GDM1 (cell line): ENCODE measurements around the gene OTOG.

Experiments
- DNase-seq: peaks from one replicate; lab custom pipeline; 2025; lab: John Stamatoyannopoulos, UW

Gene OTOG

GRCh38 chr11:17517186-17517585 is 29.9 kb upstream of the OTOG start:
- DNase-seq = no peak

GRCh38 chr11:17518366-17518765 is 28.7 kb upstream of the OTOG start:
- no peak for DNase-seq

GRCh38 chr11:17519061-17519885 is 27.8 kb upstream of the OTOG start:
- DNase-seq = no peak

- DNase-seq = no peak
Measured at GRCh38 chr11:17521106-17521900, 25.8 kb upstream of the OTOG start.

GRCh38 chr11:17522655-17523054 is 24.4 kb upstream of the OTOG start:
- DNase-seq = no peak

DNA sequence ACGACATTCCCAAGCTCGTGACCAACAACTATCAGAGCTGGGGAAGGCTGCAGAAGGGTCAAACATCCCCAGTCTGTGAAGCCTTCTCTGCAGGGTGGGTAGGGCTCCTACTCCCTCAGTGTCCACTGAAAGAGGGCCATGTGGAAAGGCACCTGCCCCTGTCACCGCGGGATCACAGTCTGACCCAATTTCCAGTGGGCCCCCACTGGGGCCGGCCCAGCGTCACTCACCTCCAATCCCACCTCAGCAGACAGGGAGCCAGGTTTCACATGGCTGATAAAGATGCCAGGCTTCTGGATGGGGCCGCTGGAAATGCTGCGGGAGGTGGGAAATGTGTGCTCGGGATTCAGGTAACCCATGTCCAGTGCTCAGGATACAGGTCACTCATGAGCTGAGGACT is 22.8 kb upstream of the OTOG start:
- no peak for DNase-seq

- DNase-seq = no peak
Measured at GRCh38 chr11:17525570-17525969, 21.5 kb upstream of the OTOG start.

DNA sequence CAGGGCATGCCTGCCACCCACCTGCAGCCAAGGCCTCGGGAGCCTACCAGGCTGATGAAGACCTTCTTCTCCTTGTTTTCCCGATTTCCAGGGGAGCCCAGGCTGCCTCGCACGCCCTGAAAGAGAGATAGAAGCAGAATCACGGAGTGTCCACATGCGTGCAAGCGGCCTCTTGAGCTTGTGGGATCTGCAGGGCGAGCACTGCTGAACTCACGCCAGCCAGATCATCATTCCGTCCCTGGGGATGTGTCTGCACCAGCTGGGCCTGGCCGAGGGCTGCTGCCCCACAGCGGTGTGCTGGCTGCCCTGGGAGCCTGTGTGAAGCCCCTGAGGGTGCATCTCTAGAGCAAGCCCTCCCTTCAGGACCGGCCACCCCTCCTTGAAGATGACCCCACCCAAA is 20.7 kb upstream of the OTOG start:
- no peak for DNase-seq

- no peak for DNase-seq
Measured at GRCh38 chr11:17526931-17527627, 20.0 kb upstream of the OTOG start.

DNA sequence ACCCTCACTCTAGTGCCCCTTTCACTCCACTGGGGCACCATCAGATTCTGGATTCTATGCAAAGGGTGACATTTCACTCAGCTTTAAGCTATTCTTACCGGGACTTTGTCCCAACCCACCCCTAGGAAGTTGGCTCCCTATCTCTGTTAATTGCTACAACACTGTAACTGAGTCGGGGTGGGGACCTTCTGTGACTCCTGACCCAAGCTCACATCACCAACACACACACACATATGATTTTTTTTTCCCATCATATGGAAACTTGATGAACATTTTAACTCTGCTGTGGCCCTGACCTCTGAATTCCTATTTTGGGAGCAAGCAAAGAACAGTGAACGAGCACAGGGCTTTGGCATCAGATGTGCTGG is 19.4 kb upstream of the OTOG start:
- no peak for DNase-seq

DNA sequence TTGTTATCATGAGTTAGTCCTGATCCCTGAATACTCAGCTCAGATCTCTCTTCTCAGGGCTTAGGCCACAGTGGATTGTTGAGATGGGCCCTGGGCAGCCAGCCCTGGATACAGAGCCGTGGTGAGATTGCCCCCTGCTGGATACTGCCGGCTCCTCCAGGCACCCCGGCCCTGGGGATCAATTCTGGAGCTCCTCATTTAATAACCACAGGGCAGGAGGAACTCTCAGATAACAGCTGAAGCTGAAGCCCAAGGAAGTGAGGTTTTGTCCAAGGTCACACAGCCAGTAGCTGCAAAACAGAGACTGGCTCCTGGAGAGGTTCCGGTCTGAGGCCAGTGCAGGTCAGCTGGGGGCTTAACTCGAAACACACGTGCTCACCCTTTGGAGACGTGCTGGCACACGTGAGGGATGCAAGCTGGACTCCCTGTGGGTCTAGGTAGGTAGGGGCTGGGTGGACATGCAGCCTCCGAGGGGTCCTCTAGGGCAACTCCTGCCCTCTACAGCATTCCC is 18.8 kb upstream of the OTOG start:
- no peak for DNase-seq

DNA sequence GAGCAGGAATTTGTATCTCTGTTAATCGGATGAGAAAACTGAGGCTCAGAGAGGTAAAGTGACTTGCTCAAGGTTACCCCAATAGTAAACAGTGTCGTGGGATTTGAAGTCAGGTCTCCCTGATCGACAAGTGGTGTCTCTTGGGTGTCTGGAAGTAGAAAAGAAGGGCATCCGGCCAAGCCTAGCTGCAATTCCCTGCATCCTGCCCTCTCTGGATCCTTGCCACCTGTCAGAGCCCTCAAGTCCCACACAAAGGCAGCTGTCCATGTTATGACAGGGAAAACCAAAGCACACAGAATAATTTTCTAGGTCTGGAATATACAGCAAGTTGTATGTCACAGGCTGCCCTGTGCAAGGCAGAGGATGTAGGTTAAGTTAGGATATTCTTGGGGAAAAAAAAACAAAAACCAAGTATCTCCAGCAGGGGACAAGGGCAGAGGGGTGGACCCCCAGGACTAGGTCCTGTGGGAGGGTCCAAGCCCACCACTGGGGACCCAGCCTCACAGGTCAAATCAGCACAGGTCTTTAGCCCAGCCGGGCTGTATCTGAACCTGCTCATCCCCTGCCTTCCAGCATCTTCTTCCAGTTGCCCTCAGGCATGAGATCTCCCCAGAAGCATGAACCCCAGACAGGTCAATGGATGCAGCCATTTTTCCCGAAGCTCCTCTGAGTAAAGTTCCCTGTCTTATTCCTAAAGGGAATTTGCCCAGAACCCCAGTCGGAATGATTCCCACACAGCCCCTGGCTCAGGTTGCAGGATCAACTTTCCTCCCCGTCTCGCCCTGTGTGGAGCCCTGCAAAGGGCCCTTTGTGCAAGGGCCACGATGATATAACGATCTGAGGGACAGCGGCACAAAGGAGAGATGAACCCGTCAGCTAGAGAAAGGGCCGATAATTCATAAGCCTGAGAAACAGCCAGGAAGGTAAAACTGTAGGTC is 17.9 kb upstream of the OTOG start:
- DNase-seq = no peak

GRCh38 chr11:17529844-17530185 is 17.2 kb upstream of the OTOG start:
- DNase-seq = no peak

GRCh38 chr11:17531071-17531600 is 15.9 kb upstream of the OTOG start:
- DNase-seq = no peak

GRCh38 chr11:17531636-17532113 is 15.4 kb upstream of the OTOG start:
- DNase-seq = no peak

DNA sequence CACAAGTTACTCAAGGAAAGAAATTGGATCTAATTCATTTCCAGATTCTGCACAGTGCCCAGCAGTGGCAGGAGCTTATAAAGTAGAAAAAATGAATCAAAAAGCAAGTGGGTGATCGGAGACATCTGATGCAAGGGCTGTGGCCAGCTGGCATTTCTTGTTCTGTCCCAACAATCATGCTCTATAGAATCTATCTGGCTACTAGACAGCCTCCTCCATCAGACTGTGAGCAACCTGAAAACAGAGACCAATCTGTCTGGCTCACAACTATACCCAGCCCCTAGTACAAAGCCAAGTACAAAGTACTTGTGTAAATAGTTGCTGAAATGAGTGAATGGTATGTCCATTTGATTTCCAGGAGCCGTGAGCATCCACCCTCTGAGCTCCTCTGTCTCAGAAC is 14.3 kb upstream of the OTOG start:
- no peak for DNase-seq

GRCh38 chr11:17533341-17533740 is 13.7 kb upstream of the OTOG start:
- no peak for DNase-seq

DNA sequence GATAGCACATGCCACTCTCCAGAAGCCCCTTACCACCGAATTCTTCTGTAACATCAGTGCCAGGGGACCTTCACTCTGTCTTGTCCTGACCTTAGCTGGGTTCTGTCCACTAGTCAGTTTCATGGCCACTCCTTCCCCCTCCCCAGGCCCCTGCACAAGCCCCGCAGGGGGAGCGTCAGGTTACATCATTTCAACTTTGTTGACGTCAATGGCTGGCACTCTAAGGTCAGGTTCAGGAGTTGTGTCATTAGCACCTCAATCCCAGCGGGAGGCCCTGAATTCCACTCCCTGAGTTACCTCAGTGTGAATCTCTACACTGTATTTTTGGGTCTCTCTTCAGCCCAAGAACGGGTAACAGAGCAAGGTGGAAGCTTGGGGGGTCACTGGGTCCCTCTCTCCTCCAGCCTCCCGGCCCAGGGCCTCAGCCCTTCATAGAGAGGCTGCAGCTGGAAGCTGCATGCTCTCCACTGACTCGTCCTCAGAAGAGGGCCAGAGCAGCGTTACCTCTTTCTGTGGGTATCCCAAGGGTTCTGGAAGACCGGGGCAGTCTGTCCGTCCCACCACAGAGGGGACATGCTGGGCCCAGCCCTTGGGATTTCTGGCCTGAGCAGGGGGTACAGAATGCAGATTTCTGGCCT is 13.2 kb upstream of the OTOG start:
- no peak for DNase-seq

DNA sequence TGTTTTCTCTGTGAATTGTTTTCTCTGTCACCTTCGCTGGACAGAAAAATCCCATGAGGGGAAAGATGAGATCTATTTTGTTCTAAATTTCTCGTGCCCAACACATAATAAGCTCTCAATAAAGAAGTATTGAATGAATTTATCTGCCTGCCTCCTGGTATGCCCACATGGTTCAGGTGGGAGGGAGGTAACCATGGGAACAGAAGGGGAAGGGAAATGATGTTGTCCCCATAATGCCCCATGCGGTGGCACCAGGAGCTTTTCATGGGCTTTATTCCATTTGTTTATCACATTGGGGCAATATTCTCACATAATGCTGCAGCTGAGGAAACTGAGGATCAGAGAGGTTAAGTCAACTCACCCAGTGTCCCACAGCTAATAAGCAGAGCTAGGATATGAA is 11.6 kb upstream of the OTOG start:
- DNase-seq = no peak

GRCh38 chr11:17537261-17537660 is 9.8 kb upstream of the OTOG start:
- no peak for DNase-seq

DNA sequence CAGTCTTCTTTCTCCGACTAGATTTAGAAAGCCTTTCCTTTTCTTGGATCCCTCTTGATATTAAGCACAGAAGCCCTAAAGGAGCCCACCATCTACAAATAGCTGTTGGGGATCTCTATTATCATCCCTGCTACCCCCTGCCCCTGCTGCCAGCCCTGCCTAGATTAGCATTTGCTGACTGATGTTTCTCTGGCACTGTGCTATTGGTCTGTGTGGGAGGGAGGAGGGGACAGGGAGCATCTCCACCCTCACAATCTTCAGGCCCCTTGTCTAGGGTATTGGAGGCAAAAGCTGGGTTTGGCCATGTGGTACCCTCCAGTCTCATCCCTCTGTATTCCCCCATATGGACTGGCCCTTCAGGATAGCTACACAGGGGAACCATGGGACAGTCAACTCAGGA is 9.0 kb upstream of the OTOG start:
- no peak for DNase-seq
